GM19193 (cell line): Measurements from ENCODE around the gene CREB3L2.

Experiments used
- POLR2A ChIP-seq: IDR thresholded peaks from 4 replicates; pipeline ENCODE4 v1.6.1; 2011; ENCODE audit not compliant: insufficient read depth, insufficient read length; ENCODE audit errors: extremely low read depth

The CREB3L2 gene

GRCh38 chr7:137895301-137896221, 106.3 kb downstream of the CREB3L2 start:
- no peak for TF ChIP-seq POLR2A

DNA sequence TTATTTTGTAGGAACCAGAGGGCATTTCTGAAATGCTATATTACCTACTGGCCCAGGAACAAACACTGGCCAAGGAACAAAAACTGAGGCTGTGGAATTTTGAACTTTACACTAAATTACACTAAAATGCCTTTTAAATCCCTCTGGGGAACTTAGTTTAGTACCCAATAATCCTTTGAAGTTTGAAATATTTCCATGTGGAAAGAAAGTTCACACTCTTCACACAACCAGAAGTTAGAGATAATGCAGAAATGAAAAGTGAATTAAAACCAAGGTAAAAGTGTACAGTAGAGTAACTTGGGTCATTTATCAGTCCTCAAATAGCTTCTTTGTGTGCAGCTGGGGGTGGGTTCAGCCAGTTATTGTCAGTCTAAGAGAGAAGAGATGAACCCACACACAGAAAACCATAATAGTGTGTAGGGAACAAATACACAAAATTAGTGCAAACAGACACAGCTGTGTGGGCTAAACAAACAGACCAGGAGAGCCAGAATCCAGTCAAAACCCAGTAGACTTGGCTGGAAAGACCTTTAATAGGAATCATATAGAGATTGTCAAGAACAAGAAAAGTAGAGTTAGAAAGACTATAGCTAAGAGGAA, 108.6 kb downstream of the CREB3L2 start:
- TF ChIP-seq POLR2A: no peak

- no peak for TF ChIP-seq POLR2A
Observed at GRCh38 chr7:137891016-137891655, 110.8 kb downstream of the CREB3L2 start.

DNA sequence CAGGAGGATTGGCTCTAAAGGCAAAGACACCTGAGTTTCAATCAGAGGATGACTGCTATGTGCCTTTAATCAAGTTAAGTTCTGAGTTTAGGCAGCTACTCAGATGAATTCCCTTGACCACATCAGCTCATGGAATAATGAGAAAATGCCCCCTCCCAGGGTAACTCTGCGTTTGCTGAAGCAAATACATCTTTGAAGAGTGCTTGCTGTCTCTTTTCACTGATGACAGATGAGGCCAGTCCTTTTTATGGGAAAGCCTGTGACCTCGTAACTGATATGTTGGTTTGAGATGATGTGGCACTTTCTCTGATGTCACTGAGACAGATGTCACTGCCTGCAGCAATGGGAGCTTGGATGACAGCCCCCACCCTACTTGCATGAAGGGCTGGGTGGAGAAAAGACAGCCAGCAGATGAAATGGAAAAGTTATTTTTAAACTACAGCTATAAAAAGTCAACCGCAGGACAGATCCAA, 111.4 kb downstream of the CREB3L2 start:
- TF ChIP-seq POLR2A: no peak

- TF ChIP-seq POLR2A: no peak
Observed at GRCh38 chr7:137888241-137888640, 113.6 kb downstream of the CREB3L2 start.

DNA sequence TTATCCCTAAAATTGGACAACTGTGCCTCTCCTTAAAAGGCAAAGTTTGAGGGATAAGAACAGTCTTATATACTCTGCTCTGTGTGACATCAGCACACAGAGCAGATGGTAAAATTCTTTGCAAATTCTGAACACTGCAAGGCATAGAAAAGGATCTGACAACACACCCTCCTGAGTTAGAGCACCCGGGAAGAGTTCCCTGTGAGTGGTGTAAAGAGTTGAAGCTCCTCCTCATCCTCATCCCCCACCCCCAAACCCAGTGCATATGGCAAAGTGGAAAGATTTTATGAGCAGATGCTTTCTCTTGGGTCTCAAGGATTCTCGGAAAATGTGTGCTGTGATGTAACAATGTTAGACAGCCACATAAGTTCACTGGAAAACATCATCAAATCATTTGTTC, 115.1 kb downstream of the CREB3L2 start:
- no peak for TF ChIP-seq POLR2A

DNA sequence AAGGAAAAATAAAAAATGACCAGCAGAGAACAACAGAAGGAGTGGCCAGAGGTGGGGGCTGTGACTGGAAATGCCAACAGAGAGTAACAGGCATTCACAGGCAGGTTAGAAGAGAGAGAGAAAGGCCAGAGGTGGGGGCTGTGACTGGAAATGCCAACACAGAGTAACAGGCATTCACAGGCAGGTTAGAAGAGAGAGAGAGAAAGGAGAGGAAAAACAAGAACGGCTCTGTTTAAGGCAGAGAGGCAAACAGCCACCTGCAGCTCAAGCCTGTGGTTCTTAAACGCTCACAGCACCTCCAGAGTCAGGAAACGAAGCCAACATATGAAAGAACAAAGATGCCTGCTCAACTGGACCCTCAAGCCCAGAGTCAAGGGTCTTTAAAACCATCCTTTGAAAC, 115.6 kb downstream of the CREB3L2 start:
- TF ChIP-seq POLR2A: no peak

DNA sequence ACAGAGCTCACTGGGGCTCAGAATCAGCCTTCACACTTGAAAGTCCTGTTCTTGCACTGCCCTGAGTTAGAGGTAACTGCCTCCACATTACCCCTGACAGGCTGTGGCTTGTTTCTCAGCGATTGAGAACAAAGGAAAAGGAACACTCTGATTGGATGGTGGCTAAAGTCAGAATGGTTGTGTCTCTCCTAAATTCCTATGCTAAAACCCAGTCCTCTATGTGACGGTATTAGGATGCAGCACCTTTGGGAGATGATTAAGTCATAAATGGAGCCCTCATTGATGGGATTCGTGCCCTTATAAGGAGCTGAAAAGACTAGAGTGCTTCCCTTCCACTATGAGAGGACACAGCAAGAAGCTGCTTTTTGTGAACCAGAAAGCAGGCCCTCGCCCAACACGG, 116.2 kb downstream of the CREB3L2 start:
- no peak for TF ChIP-seq POLR2A

DNA sequence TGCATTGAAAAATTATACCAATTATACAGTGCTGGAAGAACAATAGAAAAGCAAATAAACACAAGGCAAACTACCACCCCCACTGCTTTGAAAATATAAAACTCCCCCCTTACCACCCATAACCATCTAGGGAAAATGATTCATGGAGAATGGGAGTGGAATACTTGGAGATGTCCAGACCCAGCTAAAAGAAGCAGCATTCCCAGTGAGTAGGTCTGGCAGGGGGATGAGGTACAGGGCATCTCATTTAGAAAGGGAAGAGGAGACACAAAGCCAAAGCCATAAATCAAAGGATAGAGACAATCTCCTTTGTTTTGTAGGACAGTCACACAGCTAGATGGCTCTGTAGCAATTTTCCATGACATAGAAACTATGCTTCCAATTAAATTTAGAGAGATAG, 119.1 kb downstream of the CREB3L2 start:
- no peak for TF ChIP-seq POLR2A

DNA sequence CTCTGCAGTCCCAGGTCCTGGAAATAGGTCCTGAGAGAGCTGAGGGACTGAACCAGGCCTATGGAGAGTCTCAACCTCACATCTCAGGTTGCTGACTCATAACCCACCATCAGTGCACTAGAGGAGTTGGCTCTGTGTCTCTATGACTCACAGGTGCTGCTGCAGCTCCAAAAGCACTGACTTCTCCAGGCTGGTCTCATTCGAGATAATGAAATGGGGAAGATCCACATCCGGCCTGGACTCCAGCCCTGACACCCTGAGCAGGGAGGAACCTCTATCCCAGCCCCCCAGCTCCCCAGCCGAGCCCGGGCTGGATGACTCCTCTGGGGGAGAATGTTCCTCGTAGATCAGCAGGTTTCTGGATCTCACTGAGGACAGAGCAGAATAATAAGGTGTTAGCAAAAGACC, 119.6 kb downstream of the CREB3L2 start:
- TF ChIP-seq POLR2A: no peak

DNA sequence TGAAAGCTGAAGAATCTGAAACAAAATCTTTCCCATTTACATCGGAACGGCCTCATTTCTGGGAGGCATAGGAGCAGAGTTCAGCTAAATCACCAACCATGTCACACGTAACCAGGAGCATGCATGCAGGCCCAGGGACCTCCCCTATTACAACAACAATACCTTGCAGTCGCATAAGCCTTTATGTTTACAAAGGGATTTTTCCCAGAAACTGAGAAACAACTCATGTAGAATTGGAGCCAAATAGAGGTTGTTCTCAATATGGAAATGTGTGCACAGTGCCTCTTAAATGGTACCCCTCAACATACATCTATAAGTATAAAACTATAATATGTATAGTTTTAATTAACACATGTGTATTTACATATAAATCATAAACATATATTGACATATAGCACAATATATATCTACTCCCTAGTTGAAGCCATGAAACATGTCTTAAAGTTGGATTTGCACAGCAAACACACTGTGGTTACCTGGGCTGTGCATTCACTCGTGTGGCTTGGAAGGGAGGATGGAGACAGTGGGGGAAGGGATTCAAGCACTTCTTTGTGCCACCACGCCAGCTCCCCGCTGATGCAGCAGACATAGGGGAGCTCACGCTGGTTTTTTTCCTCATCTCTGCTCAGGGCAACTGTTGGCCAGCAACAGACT, 120.2 kb downstream of the CREB3L2 start:
- no peak for TF ChIP-seq POLR2A

- TF ChIP-seq POLR2A: no peak
Observed at GRCh38 chr7:137880432-137880831, 121.5 kb downstream of the CREB3L2 start.

DNA sequence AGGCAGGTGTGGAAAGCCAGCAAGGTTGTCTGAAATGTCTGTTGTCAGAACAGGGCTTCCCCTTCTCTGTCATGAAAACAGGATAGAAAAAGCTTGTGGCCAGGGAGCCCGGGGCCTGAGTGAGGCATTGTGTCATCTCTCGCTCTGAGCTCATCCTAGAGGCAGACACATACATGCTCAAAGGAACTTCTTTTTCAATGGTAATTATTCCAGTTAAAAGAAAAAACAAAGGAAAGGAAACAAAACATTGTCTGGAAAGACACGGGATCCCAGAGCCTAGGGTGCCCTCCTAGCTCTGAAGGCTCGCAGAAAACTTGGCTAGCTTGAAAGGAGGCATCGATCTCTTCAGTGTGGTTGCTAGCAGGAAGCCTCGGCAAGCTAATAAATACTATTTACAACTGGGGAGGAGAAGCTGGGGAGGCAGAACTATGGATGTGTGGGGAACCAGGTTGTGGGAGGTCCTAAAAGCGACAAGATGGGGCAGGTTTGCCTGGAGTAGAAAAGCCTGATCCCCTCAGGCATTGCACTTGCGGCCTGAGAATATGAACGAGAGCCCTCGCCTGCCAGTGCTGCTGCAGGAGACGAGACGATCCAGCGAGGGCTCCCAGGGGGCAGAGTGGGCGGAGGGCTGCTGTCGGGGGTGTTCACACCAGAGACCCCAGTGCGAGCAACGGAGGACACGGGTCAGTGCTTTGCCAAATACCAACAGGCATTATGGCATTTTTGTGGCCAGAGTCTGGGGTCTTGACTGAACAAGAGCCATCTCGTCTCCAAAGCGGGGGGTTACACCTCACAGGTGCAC, 122.3 kb downstream of the CREB3L2 start:
- TF ChIP-seq POLR2A: no peak

DNA sequence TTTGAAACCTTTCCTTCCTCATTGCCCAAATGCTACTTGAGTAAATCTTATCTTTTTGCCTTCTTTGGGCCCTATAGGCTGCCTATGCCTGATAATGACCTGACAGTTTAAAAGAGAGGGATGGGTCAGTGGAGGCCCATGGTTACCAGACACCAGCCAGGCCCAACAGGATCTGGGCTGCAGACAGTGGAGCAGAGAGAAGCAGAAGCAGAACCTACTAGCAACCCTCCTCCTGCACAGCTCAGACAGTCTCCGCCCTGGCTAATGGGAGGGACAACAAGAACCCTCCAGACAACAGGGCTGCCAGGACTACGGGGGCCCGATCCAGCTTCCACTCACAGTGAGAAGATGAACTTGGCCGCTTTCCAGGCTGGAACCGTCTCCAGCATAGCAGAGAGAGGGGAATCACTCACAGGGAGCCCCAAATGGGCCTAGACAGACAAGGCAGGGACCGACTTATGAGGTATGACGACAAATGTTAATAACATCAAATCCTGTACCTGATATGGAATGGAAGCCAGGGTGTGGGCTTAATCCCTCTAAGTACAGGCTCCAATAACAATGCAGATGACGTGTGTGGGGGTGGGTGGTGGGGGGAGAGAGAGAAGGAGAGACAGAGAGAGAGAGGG, 123.4 kb downstream of the CREB3L2 start:
- TF ChIP-seq POLR2A: no peak
